Colon (tissue), 2 donors: ENCODE measurements around the gene RASSF1.
A peak's percentile ranks its signal among the peaks of the same experiment; 100 is the strongest.

Source experiments
- FAIRE-seq: peaks from 2 replicates; lab custom pipeline; 2012; peaks lifted over from hg19 to GRCh38; lab: Jason Lieb, UNC
- donor health status: control.
- donor health status: control.

The RASSF1 gene

DNA sequence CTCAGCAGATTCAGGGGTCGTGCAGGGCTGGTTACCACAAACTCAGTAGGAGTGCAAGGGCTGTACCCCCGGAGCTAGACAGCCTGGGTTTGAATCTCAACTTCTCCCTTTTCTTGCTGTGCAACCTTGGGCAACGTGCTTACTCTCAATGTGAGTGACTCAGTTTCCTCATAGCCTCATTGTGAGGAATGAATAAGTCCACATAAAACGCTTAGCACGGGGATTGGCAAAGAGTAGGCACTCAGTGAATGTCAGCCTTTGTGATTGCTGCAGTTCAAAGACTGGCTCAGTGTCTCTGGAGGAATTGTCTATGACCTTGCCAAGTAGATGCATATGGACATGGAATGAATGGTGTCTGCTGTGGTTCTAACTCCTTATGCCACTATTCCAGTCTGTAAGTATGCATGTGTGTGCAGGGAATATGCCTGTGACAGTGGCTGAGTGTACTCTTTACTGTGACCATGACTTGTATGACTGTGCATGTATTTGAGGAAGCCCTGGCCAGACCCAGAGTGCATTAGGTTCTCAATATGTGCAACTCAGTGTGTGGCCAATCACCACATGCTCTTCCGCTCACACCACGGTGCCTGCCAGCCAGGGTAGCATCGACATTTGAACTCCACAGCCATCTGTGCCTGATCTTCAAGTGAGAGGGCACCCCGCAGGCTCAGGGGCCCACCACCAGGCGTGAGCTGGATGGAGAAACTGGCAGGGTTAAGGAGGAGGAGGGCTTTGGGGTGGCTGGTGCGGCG, 40.5 kb downstream of the RASSF1 start:
- FAIRE-seq: no peak

GRCh38 chr3:50299638-50299928, 41.1 kb downstream of the RASSF1 start:
- peak; percentile 97 for FAIRE-seq

DNA sequence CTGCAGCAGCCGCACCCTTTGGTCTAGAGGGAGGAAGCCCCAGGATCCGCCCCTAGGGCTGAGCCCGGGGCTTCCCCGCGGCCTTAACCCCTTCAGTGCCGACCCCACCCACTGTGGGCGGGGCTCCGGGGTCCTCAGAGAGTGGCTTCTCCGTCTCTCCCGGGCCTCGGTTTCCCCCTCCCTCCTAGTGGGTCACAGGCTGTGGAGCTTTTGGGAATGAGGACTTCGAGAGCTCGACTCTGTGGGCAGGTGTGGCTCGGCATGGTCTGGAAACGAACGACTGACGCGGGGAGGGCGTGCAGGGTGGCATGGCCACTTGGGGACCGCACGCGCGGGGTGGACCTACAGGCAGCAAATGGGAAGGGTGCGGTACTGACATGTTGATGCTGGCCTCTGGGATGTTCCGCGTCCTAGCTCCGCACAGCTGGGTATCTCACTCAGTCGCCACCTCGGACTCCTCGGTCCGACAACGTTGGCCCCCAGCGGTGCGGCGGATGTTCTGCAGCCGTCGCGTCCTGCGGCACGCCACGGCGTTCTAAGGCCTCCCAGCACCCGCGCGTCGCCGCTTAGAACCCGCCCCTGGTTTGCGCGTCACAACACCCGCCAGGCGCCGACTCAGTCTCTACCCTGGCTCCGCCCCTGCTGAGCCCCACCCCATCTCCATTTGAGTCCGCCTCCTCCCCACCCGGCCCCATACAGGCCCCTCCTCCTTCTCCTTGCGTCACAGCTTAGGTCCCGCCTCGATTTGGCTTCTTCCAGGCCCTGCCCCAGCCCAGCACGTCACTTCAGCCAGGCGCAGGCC, 41.6 kb downstream of the RASSF1 start, which contains the start of the genes HYAL3 and NAA80:
HYAL3 (minus strand) TSS at position 570 of the 802 bp plus-strand sequence. CDS start 3,803 bp downstream, outside the sequence.
NAA80 (minus strand) TSS at position 570 of the 802 bp plus-strand sequence. CDS start 1,942 bp downstream, outside the sequence.
- no peak for FAIRE-seq

DNA sequence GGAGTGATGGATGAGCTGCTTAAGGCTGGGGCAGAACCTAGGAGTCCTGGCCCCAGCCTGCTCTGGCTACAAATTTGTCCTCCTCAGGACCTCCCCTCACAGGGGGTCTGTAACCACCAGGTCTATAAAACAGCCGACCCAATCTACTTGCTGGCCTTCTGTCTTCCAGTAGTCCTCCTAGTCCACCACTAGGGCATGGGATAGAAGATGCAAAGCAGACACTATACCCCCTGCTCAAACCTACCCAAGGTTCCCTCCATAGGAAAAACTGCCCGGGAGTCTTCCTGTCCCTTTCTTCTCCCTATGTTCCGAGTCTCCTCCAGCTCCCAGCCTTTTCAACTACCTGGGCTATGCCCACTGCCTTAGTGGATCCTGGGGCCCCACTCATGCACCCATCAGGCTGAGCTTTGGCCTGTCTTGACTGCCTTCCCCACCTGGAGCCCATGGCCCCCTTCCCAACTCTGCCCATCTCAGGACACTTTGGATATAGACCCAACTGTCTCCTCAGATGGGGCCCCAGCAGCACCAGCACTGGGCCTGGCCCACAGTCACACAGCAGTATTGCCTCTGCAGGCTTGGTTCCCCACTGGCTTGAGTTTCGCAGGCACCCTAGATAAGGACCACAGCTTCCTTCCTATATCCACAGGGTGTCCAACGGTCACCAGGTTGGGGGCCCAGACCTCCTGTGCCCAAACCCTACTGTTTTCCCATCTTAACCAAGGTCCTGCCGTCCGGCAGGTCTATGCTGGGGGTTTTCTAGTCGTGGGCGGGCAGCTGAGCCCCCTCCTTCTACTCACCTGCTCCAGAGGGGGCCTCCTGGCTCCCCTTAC, 42.5 kb downstream of the RASSF1 start:
- FAIRE-seq: no peak

GRCh38 chr3:50297384-50297775, 43.3 kb downstream of the RASSF1 start:
- no peak for FAIRE-seq

DNA sequence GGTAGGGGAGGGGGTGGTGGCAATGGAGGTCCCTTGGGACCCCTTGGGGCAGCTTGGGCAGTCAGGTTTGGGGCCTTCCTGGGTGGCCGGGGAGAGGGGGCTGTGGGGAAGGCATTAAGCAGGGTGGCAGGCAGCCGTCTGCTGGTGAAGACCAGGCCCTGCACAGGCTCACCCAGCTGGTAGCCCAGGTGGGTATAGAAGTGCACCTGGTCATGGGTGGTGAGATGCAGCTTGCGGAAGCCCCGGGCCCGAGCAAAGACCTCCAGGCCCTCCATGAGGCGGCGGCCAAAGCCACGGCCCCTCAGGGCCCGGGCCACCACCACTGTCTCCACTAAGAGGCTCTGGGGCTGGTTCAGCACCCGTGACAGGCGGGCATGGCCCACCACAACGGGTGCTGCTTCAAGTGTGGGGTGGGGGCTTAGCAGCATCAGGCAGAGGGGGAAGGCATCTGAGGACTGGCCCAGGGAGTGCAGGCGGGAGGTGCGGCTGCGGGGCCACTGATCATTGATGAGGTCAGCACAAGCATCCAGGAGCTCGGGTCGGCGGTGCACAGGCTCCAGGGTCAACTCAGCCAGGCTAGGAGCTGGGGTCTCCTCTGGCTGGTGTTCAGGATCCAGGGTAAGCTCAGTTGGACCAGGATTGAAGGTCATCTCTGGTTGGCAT, 43.8 kb downstream of the RASSF1 start:
- no peak for FAIRE-seq

DNA sequence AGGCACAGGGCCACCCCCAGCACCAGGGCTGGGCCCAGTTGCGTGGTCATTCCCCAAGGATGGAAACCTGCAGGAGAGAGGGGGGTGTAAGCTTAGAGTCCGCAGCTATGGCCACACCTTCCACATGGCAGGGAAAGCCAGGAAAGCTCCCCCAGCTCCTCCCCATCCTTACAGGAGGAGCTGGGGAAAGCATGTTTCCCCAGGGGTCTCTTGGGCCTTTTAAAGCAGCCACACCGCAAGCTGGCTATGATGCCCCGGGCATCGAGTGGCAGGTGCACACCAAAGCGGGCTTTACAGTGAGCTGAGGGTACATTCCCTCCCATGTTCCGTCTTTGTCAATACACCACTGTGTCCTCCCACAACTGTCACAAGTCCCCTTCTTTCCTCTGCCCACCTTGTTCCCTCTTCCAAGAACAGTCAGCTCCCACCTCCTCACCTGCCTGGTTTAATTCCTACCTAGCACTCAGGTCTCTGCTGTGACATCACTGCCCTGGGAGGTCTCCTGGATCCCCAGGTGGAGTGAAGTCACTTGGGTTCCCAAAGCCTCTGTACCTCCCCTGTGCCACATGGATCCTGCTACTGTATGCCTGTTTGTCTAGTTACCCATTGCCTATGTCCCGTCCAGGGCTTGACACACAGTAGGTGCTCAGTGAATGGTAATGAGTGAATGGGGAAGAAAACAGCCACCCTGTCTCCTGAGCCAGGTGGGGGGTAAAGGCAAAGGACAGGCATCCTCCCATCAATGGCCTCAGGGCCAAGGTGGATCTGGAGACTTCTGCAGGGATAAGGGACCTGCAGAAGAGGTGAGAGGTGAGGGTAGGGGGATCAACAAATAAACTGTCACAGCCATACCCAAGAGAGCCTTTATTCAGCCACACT, 44.8 kb downstream of the RASSF1 start:
- no peak for FAIRE-seq

- no peak for FAIRE-seq
These were observed 45.9 kb downstream of the RASSF1 start for GRCh38 chr3:50294492-50295403.

GRCh38 chr3:50294089-50294488, 46.5 kb downstream of the RASSF1 start:
- FAIRE-seq: no peak

GRCh38 chr3:50293079-50293801, 47.4 kb downstream of the RASSF1 start:
- FAIRE-seq: no peak

GRCh38 chr3:50292159-50293078, 48.2 kb downstream of the RASSF1 start, which contains the start of gene IFRD2:
Gene IFRD2 (minus strand): TSS chr3:50292429. CDS start chr3:50292274, 155 bp downstream.
- peak; percentile 79 for FAIRE-seq

DNA sequence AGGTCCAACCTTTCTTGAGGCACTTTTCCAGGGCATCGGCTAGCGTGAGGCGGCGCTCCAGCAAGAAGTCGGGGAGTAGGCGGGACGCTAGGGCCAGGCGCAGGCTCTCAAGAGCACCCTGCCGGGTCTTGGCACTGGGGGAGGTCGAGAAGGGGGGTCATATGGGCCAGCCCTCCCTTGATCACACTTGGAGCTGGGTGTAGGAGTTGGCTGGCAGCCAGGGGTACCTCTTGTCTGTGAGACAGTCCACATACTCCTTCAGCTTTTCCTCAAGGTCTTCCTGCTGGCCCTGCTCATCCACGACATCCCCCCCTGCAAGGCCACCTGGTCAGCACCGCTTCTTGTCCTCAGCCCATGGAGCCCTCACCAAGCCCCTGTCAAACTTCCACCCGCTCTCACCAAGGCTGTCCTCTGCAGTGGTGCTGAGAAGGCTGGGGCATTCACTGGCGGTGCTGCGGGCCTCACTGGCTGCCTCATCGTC, 50.4 kb downstream of the RASSF1 start:
- no peak for FAIRE-seq

- FAIRE-seq: no peak
These were observed 51.5 kb downstream of the RASSF1 start for GRCh38 chr3:50289130-50289529.

GRCh38 chr3:50288387-50289007, 52.1 kb downstream of the RASSF1 start:
- no peak for FAIRE-seq

DNA sequence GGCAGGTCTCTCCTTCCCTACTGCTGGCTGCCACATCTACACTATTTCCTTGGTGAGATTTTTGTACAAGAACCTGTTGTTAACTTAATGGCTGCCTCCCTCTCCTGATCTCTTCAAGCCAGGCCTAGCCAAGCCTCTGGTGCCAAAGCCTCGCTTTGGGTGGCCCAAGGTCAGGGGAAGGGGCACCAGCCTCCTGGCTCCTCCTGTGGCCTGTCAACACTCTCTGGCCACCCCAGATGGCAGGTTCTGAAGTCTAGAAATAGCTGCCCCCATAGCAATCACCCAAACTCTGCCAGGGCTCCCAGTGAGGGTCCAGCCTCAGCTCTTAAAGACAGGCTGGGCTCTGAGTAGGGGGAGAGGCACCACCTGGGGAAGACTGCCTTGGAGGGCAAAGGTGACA, 53.4 kb downstream of the RASSF1 start:
- FAIRE-seq: no peak

DNA sequence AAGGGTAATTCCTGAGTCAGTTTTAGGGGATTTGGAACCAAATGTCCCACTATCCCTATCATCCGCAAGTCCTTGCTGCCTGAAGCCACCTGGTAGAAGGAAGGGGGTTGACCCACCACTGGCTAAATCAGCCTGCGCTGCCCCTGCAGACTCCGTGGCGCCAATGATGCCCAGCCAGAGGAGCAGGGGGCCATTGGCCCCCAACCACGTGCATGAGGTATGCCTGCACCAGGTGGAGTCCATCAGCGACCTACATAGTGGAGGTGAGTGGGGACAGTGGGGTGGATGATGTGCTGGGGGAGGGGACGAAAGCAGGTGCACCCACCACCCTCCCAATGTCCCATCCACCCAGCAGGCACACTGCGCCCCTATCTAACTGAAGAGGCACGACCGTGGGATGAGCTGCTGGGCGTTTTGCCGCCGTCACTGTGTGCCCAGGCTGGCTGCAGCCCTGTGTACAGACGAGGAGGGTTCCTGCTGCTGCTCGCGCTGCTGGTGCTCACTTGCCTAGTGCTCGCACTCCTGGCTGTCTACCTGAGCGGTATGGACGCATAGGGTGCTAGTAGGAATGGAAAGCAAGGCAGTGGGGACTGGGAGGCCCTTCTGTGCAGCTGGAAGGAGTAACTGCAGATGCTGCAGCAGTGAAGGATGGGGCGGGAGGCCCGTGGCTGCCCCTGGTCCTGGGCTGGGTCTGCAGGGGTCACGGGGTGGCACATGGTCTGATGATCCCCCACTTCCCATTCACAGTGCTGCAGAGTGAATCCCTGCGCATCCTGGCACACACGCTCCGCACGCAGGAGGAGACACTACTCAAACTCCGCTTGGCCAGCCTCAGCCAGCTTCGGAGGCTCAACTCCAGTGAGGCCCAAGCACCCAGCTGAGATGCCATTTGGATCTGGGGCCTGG, 54.1 kb downstream of the RASSF1 start:
- no peak for FAIRE-seq
